Activated naive CD4-positive, alpha-beta T cell treated with anti-CD3 and anti-CD28 coated beads, Interleukin-2, amount 50 U/mL, for 24 hours (primary cell): Measurements from ENCODE around the gene SLC38A4.

ENCODE experiments used
- H3K27ac Mint-ChIP-seq: one replicate; pipeline ENCODE4 v1.8.0; 2021; ENCODE audit warnings: mild to moderate bottlenecking, mixed read lengths
- H3K27me3 Mint-ChIP-seq: one replicate; pipeline ENCODE4 v1.8.0; 2021; ENCODE audit warnings: mixed read lengths
- H3K36me3 Mint-ChIP-seq: one replicate; pipeline ENCODE4 v1.8.0; 2021; ENCODE audit warnings: mixed read lengths
- H3K4me1 Mint-ChIP-seq: one replicate; pipeline ENCODE4 v1.8.0; 2021; ENCODE audit warnings: mixed read lengths
- H3K4me3 Mint-ChIP-seq: one replicate; pipeline ENCODE4 v1.8.0; 2021; ENCODE audit warnings: mild to moderate bottlenecking, mixed read lengths
- H3K9me3 Mint-ChIP-seq: one replicate; pipeline ENCODE4 v1.8.0; 2021; ENCODE audit warnings: mixed read lengths

SLC38A4 gene

GRCh38 chr12:46832130-46832704 is 6.4 kb upstream of the SLC38A4 start:
- Mint-ChIP-seq H3K4me3 (no peak overlapping the region), H3K9me3 (no peaks in the 10 kb centered on the region), H3K4me1 (peaks cover 16% of the 10 kb centered on the region), H3K36me3 (no peaks in the 10 kb centered on the region), H3K27me3 (peaks cover 48% of the 10 kb centered on the region), H3K27ac (no peak overlapping the region)

- H3K27ac Mint-ChIP-seq: no peak overlapping the region
- peaks cover 16% of the 10 kb centered on the region for H3K4me1 Mint-ChIP-seq
- peaks cover 50% of the 10 kb centered on the region for H3K27me3 Mint-ChIP-seq
- H3K9me3 Mint-ChIP-seq: no peaks in the 10 kb centered on the region
- H3K36me3 Mint-ChIP-seq: no peaks in the 10 kb centered on the region
- H3K4me3 Mint-ChIP-seq: peak overlapping the region; percentile 37
Observed at GRCh38 chr12:46831335-46832129, 5.7 kb upstream of the SLC38A4 start.

GRCh38 chr12:46830731-46831334 is 5.0 kb upstream of the SLC38A4 start:
- Mint-ChIP-seq H3K4me3 (peak overlapping the region; percentile 37), H3K9me3 (no peaks in the 10 kb centered on the region)

GRCh38 chr12:46824709-46825108 is 1.1 kb downstream of the SLC38A4 start:
- Mint-ChIP-seq H3K27ac (no peak overlapping the region), H3K4me1 (no peaks in the 10 kb centered on the region), H3K27me3 (peaks cover 39% of the 10 kb centered on the region), H3K9me3 (no peaks in the 10 kb centered on the region), H3K36me3 (no peaks in the 10 kb centered on the region), H3K4me3 (no peak overlapping the region)

More at GRCh38 chr12:46830731-46831334, 5.0 kb upstream of the SLC38A4 start:
- no peak overlapping the region for H3K27ac Mint-ChIP-seq
- H3K4me1 Mint-ChIP-seq: peaks cover 16% of the 10 kb centered on the region
- no peaks in the 10 kb centered on the region for H3K36me3 Mint-ChIP-seq
- peaks cover 55% of the 10 kb centered on the region for H3K27me3 Mint-ChIP-seq

GRCh38 chr12:46818642-46819041 is 7.2 kb downstream of the SLC38A4 start:
- Mint-ChIP-seq H3K27ac (no peak overlapping the region), H3K27me3 (peaks cover 13% of the 10 kb centered on the region), H3K36me3 (no peaks in the 10 kb centered on the region), H3K9me3 (no peaks in the 10 kb centered on the region), H3K4me3 (no peak overlapping the region), H3K4me1 (no peaks in the 10 kb centered on the region)

GRCh38 chr12:46815809-46816208 is 10.0 kb downstream of the SLC38A4 start:
- no peak overlapping the region for H3K4me3 Mint-ChIP-seq
- no peak overlapping the region for H3K27ac Mint-ChIP-seq
- no peaks in the 10 kb centered on the region for H3K9me3 Mint-ChIP-seq
- H3K4me1 Mint-ChIP-seq: peaks cover 5% of the 10 kb centered on the region
- H3K36me3 Mint-ChIP-seq: no peaks in the 10 kb centered on the region
- H3K27me3 Mint-ChIP-seq: peaks cover 2% of the 10 kb centered on the region

- H3K27ac Mint-ChIP-seq: no peak overlapping the region
- peaks cover 5% of the 10 kb centered on the region for H3K4me1 Mint-ChIP-seq
- no peaks in the 10 kb centered on the region for H3K36me3 Mint-ChIP-seq
- H3K27me3 Mint-ChIP-seq: peaks cover 2% of the 10 kb centered on the region
- H3K4me3 Mint-ChIP-seq: no peak overlapping the region
- no peaks in the 10 kb centered on the region for H3K9me3 Mint-ChIP-seq
Observed at GRCh38 chr12:46814143-46814542, 11.7 kb downstream of the SLC38A4 start.

GRCh38 chr12:46811185-46811584 is 14.6 kb downstream of the SLC38A4 start:
- Mint-ChIP-seq H3K9me3 (no peaks in the 10 kb centered on the region), H3K27ac (no peak overlapping the region), H3K4me1 (peaks cover 5% of the 10 kb centered on the region), H3K4me3 (no peak overlapping the region), H3K27me3 (peaks cover 3% of the 10 kb centered on the region), H3K36me3 (no peaks in the 10 kb centered on the region)

GRCh38 chr12:46808955-46809697 is 16.7 kb downstream of the SLC38A4 start:
- H3K4me3 Mint-ChIP-seq: no peak overlapping the region
- no peaks in the 10 kb centered on the region for H3K36me3 Mint-ChIP-seq
- H3K9me3 Mint-ChIP-seq: no peaks in the 10 kb centered on the region
- no peak overlapping the region for H3K27ac Mint-ChIP-seq
- H3K27me3 Mint-ChIP-seq: peaks cover 6% of the 10 kb centered on the region
- H3K4me1 Mint-ChIP-seq: peaks cover 5% of the 10 kb centered on the region

- no peak overlapping the region for H3K27ac Mint-ChIP-seq
- peaks cover 5% of the 10 kb centered on the region for H3K4me1 Mint-ChIP-seq
- no peak overlapping the region for H3K4me3 Mint-ChIP-seq
- H3K27me3 Mint-ChIP-seq: peaks cover 6% of the 10 kb centered on the region
- H3K36me3 Mint-ChIP-seq: no peaks in the 10 kb centered on the region
- H3K9me3 Mint-ChIP-seq: no peaks in the 10 kb centered on the region
Observed at GRCh38 chr12:46808317-46808716, 17.5 kb downstream of the SLC38A4 start.

- H3K4me1 Mint-ChIP-seq: no peaks in the 10 kb centered on the region
- no peak overlapping the region for H3K27ac Mint-ChIP-seq
- no peak overlapping the region for H3K4me3 Mint-ChIP-seq
- no peaks in the 10 kb centered on the region for H3K9me3 Mint-ChIP-seq
- H3K36me3 Mint-ChIP-seq: no peaks in the 10 kb centered on the region
- H3K27me3 Mint-ChIP-seq: peaks cover 6% of the 10 kb centered on the region
Observed at GRCh38 chr12:46804054-46804453, 21.7 kb downstream of the SLC38A4 start.

GRCh38 chr12:46803517-46803916 is 22.3 kb downstream of the SLC38A4 start:
- H3K9me3 Mint-ChIP-seq: no peaks in the 10 kb centered on the region
- peaks cover 6% of the 10 kb centered on the region for H3K27me3 Mint-ChIP-seq
- no peaks in the 10 kb centered on the region for H3K4me1 Mint-ChIP-seq
- H3K36me3 Mint-ChIP-seq: no peaks in the 10 kb centered on the region
- no peak overlapping the region for H3K27ac Mint-ChIP-seq
- H3K4me3 Mint-ChIP-seq: no peak overlapping the region

- no peak overlapping the region for H3K4me3 Mint-ChIP-seq
- H3K36me3 Mint-ChIP-seq: no peaks in the 10 kb centered on the region
- peaks cover 5% of the 10 kb centered on the region for H3K27me3 Mint-ChIP-seq
- no peaks in the 10 kb centered on the region for H3K9me3 Mint-ChIP-seq
- no peaks in the 10 kb centered on the region for H3K4me1 Mint-ChIP-seq
- no peak overlapping the region for H3K27ac Mint-ChIP-seq
Observed at GRCh38 chr12:46801293-46801692, 24.5 kb downstream of the SLC38A4 start.

GRCh38 chr12:46800160-46800559 is 25.6 kb downstream of the SLC38A4 start:
- Mint-ChIP-seq H3K4me1 (no peaks in the 10 kb centered on the region), H3K9me3 (no peaks in the 10 kb centered on the region), H3K36me3 (peaks cover 4% of the 10 kb centered on the region), H3K27me3 (no peaks in the 10 kb centered on the region), H3K27ac (no peak overlapping the region), H3K4me3 (no peak overlapping the region)

- Mint-ChIP-seq H3K4me1 (peaks cover 5% of the 10 kb centered on the region), H3K27ac (no peak overlapping the region), H3K27me3 (no peaks in the 10 kb centered on the region), H3K36me3 (peaks cover 4% of the 10 kb centered on the region), H3K4me3 (no peak overlapping the region), H3K9me3 (no peaks in the 10 kb centered on the region)
Observed at GRCh38 chr12:46798648-46799047, 27.1 kb downstream of the SLC38A4 start.

GRCh38 chr12:46798056-46798455 is 27.7 kb downstream of the SLC38A4 start:
- peaks cover 5% of the 10 kb centered on the region for H3K4me1 Mint-ChIP-seq
- no peak overlapping the region for H3K4me3 Mint-ChIP-seq
- no peaks in the 10 kb centered on the region for H3K27me3 Mint-ChIP-seq
- H3K36me3 Mint-ChIP-seq: peaks cover 4% of the 10 kb centered on the region
- no peak overlapping the region for H3K27ac Mint-ChIP-seq
- no peaks in the 10 kb centered on the region for H3K9me3 Mint-ChIP-seq
